ENCODE data around the gene ZNHIT3. TPM values are rescaled to one million over a fixed set of nuclear protein-coding genes. Genes with fewer than 3 reads are reported as not detected.
A peak's percentile ranks its signal among the peaks of the same experiment; 100 is the strongest.

Gene ZNHIT3
- total RNA-seq, 1 donor from 2014 or later: 33.7 TPM

- H3K4me3 ChIP-seq (ENCODE audit: low read depth, low read length): peak overlapping the region; percentile 57
- DNase-seq (ENCODE audit: low read depth) (peak; percentile 96), FAIRE-seq (no peak)
- peaks cover 5% of the 10 kb centered on the region for H3K36me3 ChIP-seq (ENCODE audit: control insufficient read depth, insufficient read depth, low read length)
- TF ChIP-seq CTCF (IDR thresholded peaks at IDR 0.05; ENCODE audit: insufficient read depth, low read length, severe bottlenecking): peak; percentile 67
- H3K27me3 ChIP-seq (ENCODE audit: control insufficient read depth, insufficient read depth, low read length): no peaks in the 10 kb centered on the region
Observed at GRCh38 chr17:36533935-36534839, 47.7 kb downstream of the ZNHIT3 start.

DNA sequence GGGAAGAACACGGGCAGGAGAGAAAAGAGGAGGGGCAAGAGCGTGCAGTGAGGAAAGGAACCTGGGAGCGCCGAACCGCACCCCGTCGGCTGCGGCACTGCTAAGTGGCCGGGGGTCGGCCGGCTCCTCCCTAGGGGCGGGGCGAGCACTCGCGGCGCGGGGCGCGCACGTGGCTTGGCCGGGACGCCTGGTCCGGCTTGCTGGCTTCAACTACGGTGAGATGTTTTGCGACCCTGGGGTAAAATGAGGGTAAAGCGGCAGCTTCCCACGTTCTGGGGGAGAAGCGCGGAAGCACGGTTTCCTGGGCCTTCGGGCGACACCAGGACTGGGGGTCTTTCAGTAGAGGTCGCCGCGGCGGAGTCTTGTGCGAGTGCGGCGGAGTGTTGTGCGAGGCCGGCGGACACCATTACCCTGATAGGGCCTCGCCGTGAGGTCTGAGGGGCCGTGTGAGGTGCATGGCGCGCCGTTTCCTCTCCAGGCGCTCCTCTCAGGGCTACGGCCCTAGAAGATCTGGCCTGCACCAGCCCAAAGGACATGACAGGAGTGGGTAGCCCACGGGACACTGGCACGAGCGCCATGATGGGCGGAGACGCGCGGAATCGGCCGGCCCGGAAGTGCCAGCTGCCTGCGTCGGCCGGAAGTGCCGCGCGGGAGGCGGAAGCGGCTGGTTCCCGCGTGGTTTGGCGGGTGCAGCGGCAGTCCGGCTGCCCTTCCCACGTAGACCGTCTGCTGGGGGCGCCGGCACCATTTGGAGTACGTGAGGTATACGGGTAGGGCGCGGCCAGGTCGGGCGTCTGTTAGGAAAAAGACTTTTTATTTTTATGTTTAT is 48.6 kb downstream of the ZNHIT3 start, which contains the start of the genes MYO19 and PIGW:
MYO19 (minus strand) TSS at position 29 of the 829 bp plus-strand sequence. CDS start 2,330 bp downstream, outside the sequence.
PIGW (plus strand) TSS at position 148 of the 829 bp plus-strand sequence. CDS start 2,115 bp downstream, outside the sequence.
- peak; percentile 3 for TF ChIP-seq CTCF (IDR thresholded peaks at IDR 0.05; ENCODE audit: insufficient read depth, low read length, severe bottlenecking)
- FAIRE-seq (no peak), DNase-seq (ENCODE audit: low read depth) (peak; percentile 83)
- Histone ChIP-seq H3K4me3 (ENCODE audit: low read depth, low read length) (peak within 1 kb of the TSS; percentile 57), H3K36me3 (ENCODE audit: control insufficient read depth, insufficient read depth, low read length) (peaks cover 5% of the 10 kb centered on the region), H3K27me3 (ENCODE audit: control insufficient read depth, insufficient read depth, low read length) (no peaks in the 10 kb centered on the region)

DNA sequence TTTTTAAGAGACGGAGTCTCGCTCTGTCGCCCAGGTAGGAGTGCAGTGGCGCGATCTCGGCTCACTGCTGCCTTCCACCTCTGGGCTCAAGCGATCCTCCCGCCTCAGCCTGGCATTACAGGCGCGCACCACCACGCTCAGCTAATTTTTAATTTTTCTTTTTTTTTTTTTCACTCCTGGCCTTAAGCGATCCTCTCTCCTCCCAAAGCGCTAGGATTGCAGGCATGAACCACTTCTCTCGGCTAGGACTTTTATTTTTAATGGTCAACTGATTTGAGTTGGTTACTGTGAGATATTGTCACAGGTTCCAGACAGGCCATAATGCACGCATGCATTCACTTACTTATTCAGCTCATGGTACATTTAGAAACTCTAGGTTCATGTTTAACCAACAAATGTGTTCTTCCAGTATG is 49.2 kb downstream of the ZNHIT3 start:
- TF ChIP-seq CTCF (IDR thresholded peaks at IDR 0.05; ENCODE audit: insufficient read depth, low read length, severe bottlenecking): no peak
- Histone ChIP-seq H3K27me3 (ENCODE audit: control insufficient read depth, insufficient read depth, low read length) (no peaks in the 10 kb centered on the region), H3K36me3 (ENCODE audit: control insufficient read depth, insufficient read depth, low read length) (peaks cover 5% of the 10 kb centered on the region), H3K4me3 (ENCODE audit: low read depth, low read length) (peak overlapping the region; percentile 57)
- FAIRE-seq: no peak
- DNase-seq (ENCODE audit: low read depth): no peak

- Histone ChIP-seq H3K27me3 (ENCODE audit: control insufficient read depth, insufficient read depth, low read length) (no peaks in the 10 kb centered on the region), H3K4me3 (ENCODE audit: low read depth, low read length) (no peak overlapping the region), H3K36me3 (ENCODE audit: control insufficient read depth, insufficient read depth, low read length) (no peaks in the 10 kb centered on the region)
- TF ChIP-seq CTCF (IDR thresholded peaks at IDR 0.05; ENCODE audit: insufficient read depth, low read length, severe bottlenecking): no peak
- DNase-seq (ENCODE audit: low read depth) (no peak), FAIRE-seq (no peak)
Observed at GRCh38 chr17:36540696-36541095, 54.2 kb downstream of the ZNHIT3 start.

- no peak overlapping the region for H3K4me3 ChIP-seq (ENCODE audit: low read depth, low read length)
- TF ChIP-seq CTCF (IDR thresholded peaks at IDR 0.05; ENCODE audit: insufficient read depth, low read length, severe bottlenecking): no peak
- FAIRE-seq (no peak), DNase-seq (ENCODE audit: low read depth) (no peak)
- peaks cover 2% of the 10 kb centered on the region for H3K36me3 ChIP-seq (ENCODE audit: control insufficient read depth, insufficient read depth, low read length)
- H3K27me3 ChIP-seq (ENCODE audit: control insufficient read depth, insufficient read depth, low read length): no peaks in the 10 kb centered on the region
Observed at GRCh38 chr17:36542755-36543154, 56.3 kb downstream of the ZNHIT3 start.

Measured in bronchial epithelial cell (primary cell).